ENCODE measurements around the gene ZNF655. TPM values are rescaled to one million over a fixed set of nuclear protein-coding genes. Genes with fewer than 3 reads are reported as not detected.

The ZNF655 gene
- total RNA-seq, 1 donor from 2014 or later, result 31.5 TPM

GRCh38 chr7:99596408-99596955 is 38.0 kb downstream of the ZNF655 start:
- no peak overlapping the region for H3K4me3 ChIP-seq (ENCODE audit: low read depth, low read length)

GRCh38 chr7:99597762-99598501 is 39.5 kb downstream of the ZNF655 start, which contains the start of gene TMEM225B:
Gene TMEM225B, plus strand, starts transcription at chr7:99598267. Its CDS starts 6,122 bp downstream, at chr7:99604389.
- TF ChIP-seq, protein P1, sequence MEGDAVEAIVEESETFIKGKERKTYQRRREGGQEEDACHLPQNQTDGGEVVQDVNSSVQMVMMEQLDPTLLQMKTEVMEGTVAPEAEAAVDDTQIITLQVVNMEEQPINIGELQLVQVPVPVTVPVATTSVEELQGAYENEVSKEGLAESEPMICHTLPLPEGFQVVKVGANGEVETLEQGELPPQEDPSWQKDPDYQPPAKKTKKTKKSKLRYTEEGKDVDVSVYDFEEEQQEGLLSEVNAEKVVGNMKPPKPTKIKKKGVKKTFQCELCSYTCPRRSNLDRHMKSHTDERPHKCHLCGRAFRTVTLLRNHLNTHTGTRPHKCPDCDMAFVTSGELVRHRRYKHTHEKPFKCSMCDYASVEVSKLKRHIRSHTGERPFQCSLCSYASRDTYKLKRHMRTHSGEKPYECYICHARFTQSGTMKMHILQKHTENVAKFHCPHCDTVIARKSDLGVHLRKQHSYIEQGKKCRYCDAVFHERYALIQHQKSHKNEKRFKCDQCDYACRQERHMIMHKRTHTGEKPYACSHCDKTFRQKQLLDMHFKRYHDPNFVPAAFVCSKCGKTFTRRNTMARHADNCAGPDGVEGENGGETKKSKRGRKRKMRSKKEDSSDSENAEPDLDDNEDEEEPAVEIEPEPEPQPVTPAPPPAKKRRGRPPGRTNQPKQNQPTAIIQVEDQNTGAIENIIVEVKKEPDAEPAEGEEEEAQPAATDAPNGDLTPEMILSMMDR (conservative IDR thresholded peaks at IDR 0.05; ENCODE audit: low read depth, low read length), result no peak
- no peak within 1 kb of the TSS for H3K4me3 ChIP-seq (ENCODE audit: low read depth, low read length)
- no peak for DNase-seq (ENCODE audit: low read depth)

More at GRCh38 chr7:99596408-99596955, 38.0 kb downstream of the ZNF655 start:
- DNase-seq (ENCODE audit: low read depth), result no peak
- TF ChIP-seq, protein P1 (conservative IDR thresholded peaks at IDR 0.05; ENCODE audit: low read depth, low read length), result no peak

GRCh38 chr7:99599836-99600235 is 41.4 kb downstream of the ZNF655 start:
- H3K4me3 ChIP-seq (ENCODE audit: low read depth, low read length), result no peak overlapping the region

DNA sequence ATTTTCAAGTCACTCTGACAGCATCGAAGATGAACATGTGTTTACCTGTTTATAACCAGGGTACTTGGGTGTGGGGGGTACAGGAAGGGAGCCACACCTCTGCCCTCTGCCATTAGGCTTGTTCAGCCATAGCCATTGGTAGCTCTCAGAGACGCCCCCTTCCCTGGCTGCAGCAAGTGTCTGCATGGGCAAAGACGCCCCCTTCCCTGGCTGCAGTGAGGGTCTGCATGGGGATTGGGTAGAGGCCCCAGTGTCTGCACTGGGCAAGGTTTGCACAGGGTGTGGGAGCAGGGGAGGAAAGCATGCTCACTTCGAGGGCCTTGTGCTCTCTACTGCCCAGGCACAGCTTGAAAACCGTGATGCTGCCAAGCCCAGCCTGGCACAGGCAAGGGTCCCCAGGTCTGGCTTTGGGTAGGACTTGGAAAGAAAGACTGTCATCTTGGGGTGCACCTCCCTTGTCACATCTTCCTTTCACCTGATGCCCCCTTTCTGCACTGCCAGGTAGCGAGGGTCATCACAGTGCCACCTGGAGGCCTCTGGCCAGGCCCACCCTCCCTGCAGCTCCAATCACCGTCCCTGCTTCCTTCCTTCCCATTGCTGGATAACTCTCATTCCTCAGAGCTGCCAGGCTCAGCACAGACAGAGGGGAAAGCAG is 43.3 kb downstream of the ZNF655 start:
- no peak for DNase-seq (ENCODE audit: low read depth)
- H3K4me3 ChIP-seq (ENCODE audit: low read depth, low read length), result no peak overlapping the region
- TF ChIP-seq, protein P1 (conservative IDR thresholded peaks at IDR 0.05; ENCODE audit: low read depth, low read length), result no peak

More at GRCh38 chr7:99599836-99600235, 41.4 kb downstream of the ZNF655 start:
- no peak for DNase-seq (ENCODE audit: low read depth)
- TF ChIP-seq, protein P1 (conservative IDR thresholded peaks at IDR 0.05; ENCODE audit: low read depth, low read length), result no peak

GRCh38 chr7:99605527-99605926 is 47.1 kb downstream of the ZNF655 start:
- DNase-seq (ENCODE audit: low read depth), result no peak
- H3K4me3 ChIP-seq (ENCODE audit: low read depth, low read length), result no peak overlapping the region
- TF ChIP-seq, protein P1 (conservative IDR thresholded peaks at IDR 0.05; ENCODE audit: low read depth, low read length), result no peak

- H3K4me3 ChIP-seq (ENCODE audit: low read depth, low read length), result no peak overlapping the region
- no peak for DNase-seq (ENCODE audit: low read depth)
- TF ChIP-seq, protein P1 (conservative IDR thresholded peaks at IDR 0.05; ENCODE audit: low read depth, low read length), result no peak
These were observed 48.1 kb downstream of the ZNF655 start for GRCh38 chr7:99606531-99606930.
